Prostate gland (tissue), 2 donors: ENCODE results near the gene PHLDA2. TPM values are rescaled to one million over a fixed set of nuclear protein-coding genes. Genes with fewer than 3 reads are reported as not detected.
A peak's percentile ranks its signal among the peaks of the same experiment; 100 is the strongest.

ENCODE experiments used
- DNase-seq: peaks from one replicate; pipeline ENCODE4 v3.0.0-alpha.2; 2019; ENCODE audit warnings: low spot score
- H3K27ac ChIP-seq, 2 donors: fragments of 200-600 bp; sonication (generic); 2 replicates each; pipeline ENCODE4 v1.5.1; 2017 to 2019
- H3K27me3 ChIP-seq: fragments of 200-600 bp; sonication (generic); replicated peaks from 2 replicates; pipeline ENCODE4 v1.5.1; 2019; ENCODE audit not compliant: insufficient read depth
- H3K36me3 ChIP-seq, 2 donors: fragments of 200-600 bp; sonication (generic); 1 replicate in 1 of 2; 2 replicates in 1 of 2; pipeline versions ENCODE4 v1.5.1 to v1.8.1; 2017 to 2019
- H3K4me1 ChIP-seq: fragments of 200-600 bp; sonication (generic); replicated peaks from 2 replicates; pipeline ENCODE4 v1.5.1; 2019
- H3K4me3 ChIP-seq, 2 donors: fragments of 200-600 bp; sonication (generic); 2 replicates each; pipeline ENCODE4 v1.5.1; 2017 to 2019
- H3K9me3 ChIP-seq: fragments of 200-600 bp; sonication (generic); 2 replicates; pipeline ENCODE4 v1.5.1; 2017
- POLR2A ChIP-seq: fragments of 450-650 bp; IDR thresholded peaks from one replicate; pipeline ENCODE4 v1.6.1; 2016; ENCODE audit warnings: antibody characterized with exemption, mild to moderate bottlenecking
- POLR2AphosphoS5 ChIP-seq: sonication (generic); formaldehyde crosslinking; IDR thresholded peaks from one replicate; pipeline ENCODE4 v1.6.1; 2017; ENCODE audit warnings: antibody characterized with exemption
- WGBS: methylation state at CpG from one replicate; pipeline ENCODE4 v1.1.5; 2018; 5-methylcytosine and 5-hydroxymethylcytosine counted together
- intact Hi-C: fragments of 100-400 bp; cut with DNase I; formaldehyde crosslinking; loops from one replicate; pipeline ENCODE4 v1.14.2; 2022
- total RNA-seq, 2 donors: library from RNA; depleted of rRNA; stranded (reverse); fragments of >200 nt; gene quantifications; one replicate each; pipeline ENCODE4 v1.1.0, GENCODE V29; 2016
- TF ChIP-seq, protein P1 (sequence below), 4 experiments: fragments of 200-600 bp in 2 of 4; fragments of 450-650 bp in 2 of 4; sonication (generic) in 2 of 4; IDR thresholded peaks; 1 replicate in 3 of 4; 2 replicates in 1 of 4; pipeline ENCODE4 v1.5.1; 2016 to 2019; ENCODE audit warnings: antibody characterized with exemption in 4 of 4, mild to moderate bottlenecking in 2 of 4, moderate library complexity in 2 of 4

Gene PHLDA2
- total RNA-seq, 2 donors from 2014 or later, result 12.4 to 20.4 TPM

DNA sequence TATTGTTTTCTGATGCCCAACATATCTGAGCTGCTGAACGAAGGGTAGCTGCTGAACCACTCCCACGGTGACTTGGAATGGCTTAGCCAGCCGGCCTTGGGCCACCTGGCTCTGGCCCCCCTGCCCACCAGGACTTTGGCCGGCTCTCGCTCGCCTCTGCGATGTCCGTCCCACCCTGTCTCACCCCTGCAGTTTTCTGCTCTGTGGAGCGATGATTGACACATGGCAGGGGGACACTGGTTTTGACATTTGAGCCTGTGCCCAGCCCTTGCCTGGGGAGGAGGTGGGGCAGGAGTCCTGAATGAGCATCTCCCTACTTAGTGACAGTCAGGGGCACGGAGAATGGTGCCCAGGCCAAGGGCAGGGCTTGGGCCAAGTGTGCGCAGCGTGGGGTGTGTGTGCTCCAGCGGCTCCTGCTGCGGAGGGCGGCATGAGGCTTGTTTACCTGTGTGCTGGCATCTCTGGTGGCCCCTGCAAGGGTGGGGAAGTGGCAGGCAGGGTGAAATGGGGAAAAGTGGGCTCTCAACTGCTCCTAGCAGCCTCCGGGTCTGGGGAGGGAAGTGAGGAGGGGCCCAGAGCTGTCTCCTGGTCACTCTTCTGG lies 27.9 kb downstream of the PHLDA2 start:
- no peak for DNase-seq
- Histone ChIP-seq H3K4me3 (peak overlapping the region in 1 of 2 donors; percentile 66), H3K4me1 (peaks cover 18% of the 10 kb centered on the region), H3K36me3 (no peaks in the 10 kb centered on the region), H3K27me3 (no peaks in the 10 kb centered on the region), H3K9me3 (no peaks in the 10 kb centered on the region), H3K27ac (peak overlapping the region; percentile 88 to 94)
- TF ChIP-seq POLR2A (no peak), POLR2AphosphoS5 (no peak)
- TF ChIP-seq, protein P1, sequence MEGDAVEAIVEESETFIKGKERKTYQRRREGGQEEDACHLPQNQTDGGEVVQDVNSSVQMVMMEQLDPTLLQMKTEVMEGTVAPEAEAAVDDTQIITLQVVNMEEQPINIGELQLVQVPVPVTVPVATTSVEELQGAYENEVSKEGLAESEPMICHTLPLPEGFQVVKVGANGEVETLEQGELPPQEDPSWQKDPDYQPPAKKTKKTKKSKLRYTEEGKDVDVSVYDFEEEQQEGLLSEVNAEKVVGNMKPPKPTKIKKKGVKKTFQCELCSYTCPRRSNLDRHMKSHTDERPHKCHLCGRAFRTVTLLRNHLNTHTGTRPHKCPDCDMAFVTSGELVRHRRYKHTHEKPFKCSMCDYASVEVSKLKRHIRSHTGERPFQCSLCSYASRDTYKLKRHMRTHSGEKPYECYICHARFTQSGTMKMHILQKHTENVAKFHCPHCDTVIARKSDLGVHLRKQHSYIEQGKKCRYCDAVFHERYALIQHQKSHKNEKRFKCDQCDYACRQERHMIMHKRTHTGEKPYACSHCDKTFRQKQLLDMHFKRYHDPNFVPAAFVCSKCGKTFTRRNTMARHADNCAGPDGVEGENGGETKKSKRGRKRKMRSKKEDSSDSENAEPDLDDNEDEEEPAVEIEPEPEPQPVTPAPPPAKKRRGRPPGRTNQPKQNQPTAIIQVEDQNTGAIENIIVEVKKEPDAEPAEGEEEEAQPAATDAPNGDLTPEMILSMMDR (IDR thresholded peaks at IDR 0.05), result no peak
- WGBS, result 87% methylated on average over 16 of the region's 16 CpGs
- intact Hi-C loops, result no loop called here

- DNase-seq, result peak; percentile 60
- Histone ChIP-seq H3K4me3 (no peak overlapping the region), H3K36me3 (no peaks in the 10 kb centered on the region), H3K27ac (peak overlapping the region; percentile 36 to 62), H3K9me3 (no peaks in the 10 kb centered on the region), H3K27me3 (no peaks in the 10 kb centered on the region), H3K4me1 (peaks cover 16% of the 10 kb centered on the region)
- intact Hi-C loops, result loop anchor here (10.0 kb wide), 1 partner anchor 704 kb away; no protein-coding TSS in a partner anchor
- TF ChIP-seq POLR2AphosphoS5 (no peak), POLR2A (no peak)
- TF ChIP-seq, protein P1 (IDR thresholded peaks at IDR 0.05), result no peak
- 46% methylated on average over 13 of the region's 13 CpGs for WGBS
Observed at GRCh38 chr11:2899080-2899783, 30.0 kb downstream of the PHLDA2 start.

DNA sequence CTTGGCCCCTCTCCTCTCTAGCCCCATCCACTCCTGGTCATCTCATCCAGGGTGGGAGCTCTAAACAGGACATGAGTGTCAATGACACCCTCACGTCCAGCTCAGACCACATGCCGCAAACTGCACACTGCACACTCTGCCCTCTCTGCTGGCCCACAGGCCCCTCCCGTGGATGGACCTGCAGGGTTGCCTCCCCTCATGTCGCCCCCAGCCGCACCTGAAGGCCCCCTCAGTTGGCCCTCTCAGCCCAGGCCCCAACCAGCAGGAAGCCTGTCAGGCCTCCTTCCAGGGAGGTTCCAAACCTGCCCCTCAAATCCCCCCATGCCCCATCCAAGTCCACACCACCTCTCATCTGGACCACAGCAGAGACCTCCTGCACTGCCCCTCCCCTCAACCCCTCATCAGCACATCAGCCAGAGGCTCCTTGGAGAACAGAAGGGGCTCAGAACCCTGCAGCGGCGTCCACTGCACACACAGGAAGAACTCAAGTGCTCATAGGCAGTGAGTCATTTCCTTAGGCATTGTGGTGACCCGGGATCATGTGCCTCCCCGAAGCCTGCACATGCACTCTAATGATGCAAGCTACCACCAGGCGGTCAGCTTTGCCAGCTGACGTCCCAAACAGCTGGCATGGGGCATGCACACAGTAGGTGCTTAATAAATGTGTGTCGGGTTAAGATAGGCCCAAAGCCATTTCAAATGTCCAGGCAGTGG lies 30.7 kb downstream of the PHLDA2 start:
- H3K27ac ChIP-seq, result peak overlapping the region; percentile 36 to 62
- no peaks in the 10 kb centered on the region for H3K27me3 ChIP-seq
- WGBS, result 83% methylated on average over 12 of the region's 12 CpGs
- no peak overlapping the region for H3K4me3 ChIP-seq
- peak; percentile 49 for TF ChIP-seq POLR2AphosphoS5
- no peak for TF ChIP-seq POLR2A
- TF ChIP-seq, protein P1 (IDR thresholded peaks at IDR 0.05), result peak in 1 of 4 experiments; percentile 4
- no peaks in the 10 kb centered on the region for H3K9me3 ChIP-seq
- H3K4me1 ChIP-seq, result peaks cover 14% of the 10 kb centered on the region
- no peaks in the 10 kb centered on the region for H3K36me3 ChIP-seq
- intact Hi-C loops, result loop anchor here (10.0 kb wide), 1 partner anchor 704 kb away; no protein-coding TSS in a partner anchor
- no peak for DNase-seq

- Histone ChIP-seq H3K4me3 (no peak overlapping the region), H3K4me1 (peaks cover 8% of the 10 kb centered on the region), H3K36me3 (no peaks in the 10 kb centered on the region), H3K27ac (no peak overlapping the region), H3K9me3 (no peaks in the 10 kb centered on the region), H3K27me3 (no peaks in the 10 kb centered on the region)
- WGBS, result 94% methylated on average over 6 of the region's 6 CpGs
- TF ChIP-seq, protein P1 (IDR thresholded peaks at IDR 0.05), result no peak
- TF ChIP-seq POLR2AphosphoS5, result no peak
- no peak for TF ChIP-seq POLR2A
- intact Hi-C loops, result loop anchor here (10.0 kb wide), 1 partner anchor 702 kb away; no protein-coding TSS in a partner anchor
- DNase-seq, result no peak
Observed at GRCh38 chr11:2897048-2897447, 32.2 kb downstream of the PHLDA2 start.
